ENCODE results near the gene UTP25.

GRCh38 chr1:209839875-209840546 is 12.2 kb downstream of the UTP25 start:
- TF ChIP-seq CTCF (IDR thresholded peaks at IDR 0.05) = no peak
- TF ChIP-seq CDX4 (CRISPR knock-in tag; IDR thresholded peaks at IDR 0.05; ENCODE audit: borderline replicate concordance) = no peak
- no peak for TF ChIP-seq ZNF232 (CRISPR knock-in tag; IDR thresholded peaks at IDR 0.05)
